Memory B cell (primary cell): ENCODE data around the gene CLDN6.

ENCODE experiments used
- ATAC-seq: fragments of 150-1000 bp; cut with Tn5 transposase; 2 replicates; pipeline ENCODE4 v1.10.0; 2021; ENCODE audit warnings: low read depth, mild to moderate bottlenecking, moderate library complexity
- DNase-seq, 2 donors: peaks; one replicate each; pipeline ENCODE4 v3.0.0; 2022; ENCODE audit warnings: low spot score in 2 of 2
- H3K27ac Mint-ChIP-seq: one replicate; pipeline ENCODE4 v1.8.0; 2022; ENCODE audit warnings: mild to moderate bottlenecking, moderate library complexity, mixed read lengths
- H3K27me3 Mint-ChIP-seq: one replicate; pipeline ENCODE4 v1.8.0; 2022; ENCODE audit warnings: mixed read lengths
- H3K36me3 Mint-ChIP-seq: one replicate; pipeline ENCODE4 v1.8.0; 2022; ENCODE audit warnings: mild to moderate bottlenecking, mixed read lengths
- H3K4me1 Mint-ChIP-seq: one replicate; pipeline ENCODE4 v1.8.0; 2022; ENCODE audit warnings: mixed read lengths
- H3K4me3 Mint-ChIP-seq: one replicate; pipeline ENCODE4 v1.8.0; 2022; ENCODE audit warnings: mild to moderate bottlenecking, moderate library complexity, mixed read lengths
- H3K9me3 Mint-ChIP-seq: one replicate; pipeline ENCODE4 v1.8.0; 2022; ENCODE audit warnings: mixed read lengths

The CLDN6 gene

GRCh38 chr16:2987286-2987685 lies 30.7 kb downstream of the CLDN6 start:
- Mint-ChIP-seq H3K27ac (no peak overlapping the region), H3K27me3 (peaks cover 9% of the 10 kb centered on the region), H3K4me1 (peaks cover 5% of the 10 kb centered on the region), H3K36me3 (no peaks in the 10 kb centered on the region), H3K9me3 (no peaks in the 10 kb centered on the region), H3K4me3 (no peak overlapping the region)
- ATAC-seq (no peak), DNase-seq (no peak)

GRCh38 chr16:2986623-2987188 lies 31.3 kb downstream of the CLDN6 start:
- Mint-ChIP-seq H3K9me3 (no peaks in the 10 kb centered on the region), H3K4me3 (no peak overlapping the region), H3K4me1 (peaks cover 7% of the 10 kb centered on the region), H3K27me3 (peaks cover 7% of the 10 kb centered on the region), H3K27ac (no peak overlapping the region), H3K36me3 (no peaks in the 10 kb centered on the region)
- ATAC-seq, result no peak
- no peak for DNase-seq

- H3K36me3 Mint-ChIP-seq, result no peaks in the 10 kb centered on the region
- no peak overlapping the region for H3K27ac Mint-ChIP-seq
- H3K4me1 Mint-ChIP-seq, result peaks cover 8% of the 10 kb centered on the region
- H3K4me3 Mint-ChIP-seq, result no peak overlapping the region
- ATAC-seq, result no peak
- H3K27me3 Mint-ChIP-seq, result peaks cover 7% of the 10 kb centered on the region
- no peaks in the 10 kb centered on the region for H3K9me3 Mint-ChIP-seq
- DNase-seq, result no peak
These were observed 32.1 kb downstream of the CLDN6 start for GRCh38 chr16:2985893-2986355.

- no peak for DNase-seq
- ATAC-seq, result no peak
- no peak overlapping the region for H3K27ac Mint-ChIP-seq
- no peaks in the 10 kb centered on the region for H3K36me3 Mint-ChIP-seq
- H3K9me3 Mint-ChIP-seq, result no peaks in the 10 kb centered on the region
- peaks cover 8% of the 10 kb centered on the region for H3K4me1 Mint-ChIP-seq
- H3K27me3 Mint-ChIP-seq, result peaks cover 7% of the 10 kb centered on the region
- no peak overlapping the region for H3K4me3 Mint-ChIP-seq
These were observed 32.5 kb downstream of the CLDN6 start for GRCh38 chr16:2985462-2985861.

- Mint-ChIP-seq H3K27ac (no peak overlapping the region), H3K9me3 (no peaks in the 10 kb centered on the region), H3K27me3 (peaks cover 5% of the 10 kb centered on the region), H3K4me3 (peak overlapping the region; percentile 53), H3K4me1 (peaks cover 8% of the 10 kb centered on the region), H3K36me3 (no peaks in the 10 kb centered on the region)
- ATAC-seq, result peak; percentile 37
- DNase-seq, result peak in 1 of 2 donors; percentile 62
These were observed 34.3 kb downstream of the CLDN6 start for GRCh38 chr16:2983706-2984136.

GRCh38 chr16:2982402-2982801 lies 35.6 kb downstream of the CLDN6 start:
- peaks cover 5% of the 10 kb centered on the region for H3K27me3 Mint-ChIP-seq
- H3K36me3 Mint-ChIP-seq, result no peaks in the 10 kb centered on the region
- no peak for DNase-seq
- ATAC-seq, result no peak
- H3K27ac Mint-ChIP-seq, result no peak overlapping the region
- peak overlapping the region; percentile 46 for H3K4me3 Mint-ChIP-seq
- peaks cover 8% of the 10 kb centered on the region for H3K4me1 Mint-ChIP-seq
- no peaks in the 10 kb centered on the region for H3K9me3 Mint-ChIP-seq

- DNase-seq (no peak), ATAC-seq (no peak)
- no peaks in the 10 kb centered on the region for H3K36me3 Mint-ChIP-seq
- peak overlapping the region; percentile 37 for H3K27ac Mint-ChIP-seq
- peaks cover 5% of the 10 kb centered on the region for H3K27me3 Mint-ChIP-seq
- H3K4me3 Mint-ChIP-seq, result peak overlapping the region; percentile 76
- H3K9me3 Mint-ChIP-seq, result no peaks in the 10 kb centered on the region
- peaks cover 8% of the 10 kb centered on the region for H3K4me1 Mint-ChIP-seq
These were observed 36.1 kb downstream of the CLDN6 start for GRCh38 chr16:2981899-2982250.

- Mint-ChIP-seq H3K9me3 (no peaks in the 10 kb centered on the region), H3K4me1 (peaks cover 8% of the 10 kb centered on the region), H3K4me3 (peak overlapping the region; percentile 76), H3K27me3 (peaks cover under 1% of the 10 kb centered on the region), H3K27ac (peak overlapping the region; percentile 37), H3K36me3 (no peaks in the 10 kb centered on the region)
- no peak for ATAC-seq
- DNase-seq, result no peak
These were observed 36.6 kb downstream of the CLDN6 start for GRCh38 chr16:2981177-2981898.

GRCh38 chr16:2980227-2981176 lies 37.5 kb downstream of the CLDN6 start, which contains the start of gene PKMYT1:
TSS of gene PKMYT1 (minus strand) at chr16:2980446. CDS start at chr16:2979657, 789 bp downstream.
- H3K4me1 Mint-ChIP-seq, result peaks cover 8% of the 10 kb centered on the region
- no peaks in the 10 kb centered on the region for H3K9me3 Mint-ChIP-seq

GRCh38 chr16:2979669-2980226 lies 38.2 kb downstream of the CLDN6 start:
- Mint-ChIP-seq H3K36me3 (no peaks in the 10 kb centered on the region), H3K27me3 (no peaks in the 10 kb centered on the region), H3K27ac (peak overlapping the region; percentile 81), H3K4me3 (peak overlapping the region; percentile 83), H3K4me1 (peaks cover 8% of the 10 kb centered on the region), H3K9me3 (no peaks in the 10 kb centered on the region)
- ATAC-seq (no peak), DNase-seq (no peak)

More at GRCh38 chr16:2980227-2981176, 37.5 kb downstream of the CLDN6 start, which contains the start of gene PKMYT1:
- Mint-ChIP-seq H3K27ac (peak within 1 kb of the TSS; percentile 81), H3K27me3 (no peaks in the 10 kb centered on the region), H3K36me3 (no peaks in the 10 kb centered on the region), H3K4me3 (peak within 1 kb of the TSS; percentile 83)
- DNase-seq, result peak; percentile 96 to 97
- ATAC-seq, result peak; percentile 91

GRCh38 chr16:2977440-2977839 lies 40.5 kb downstream of the CLDN6 start:
- Mint-ChIP-seq H3K9me3 (no peaks in the 10 kb centered on the region), H3K27me3 (no peaks in the 10 kb centered on the region), H3K4me3 (no peak overlapping the region), H3K4me1 (peaks cover 4% of the 10 kb centered on the region), H3K36me3 (no peaks in the 10 kb centered on the region), H3K27ac (no peak overlapping the region)
- no peak for DNase-seq
- no peak for ATAC-seq

GRCh38 chr16:2976673-2977072 lies 41.3 kb downstream of the CLDN6 start:
- Mint-ChIP-seq H3K27ac (no peak overlapping the region), H3K4me3 (no peak overlapping the region), H3K9me3 (no peaks in the 10 kb centered on the region), H3K4me1 (peaks cover under 1% of the 10 kb centered on the region), H3K36me3 (no peaks in the 10 kb centered on the region), H3K27me3 (peaks cover 4% of the 10 kb centered on the region)
- no peak for DNase-seq
- ATAC-seq, result no peak

- no peak for DNase-seq
- Mint-ChIP-seq H3K4me1 (peaks cover under 1% of the 10 kb centered on the region), H3K36me3 (no peaks in the 10 kb centered on the region), H3K27ac (no peak overlapping the region), H3K9me3 (no peaks in the 10 kb centered on the region), H3K27me3 (peaks cover 5% of the 10 kb centered on the region), H3K4me3 (no peak overlapping the region)
- ATAC-seq, result no peak
These were observed 41.8 kb downstream of the CLDN6 start for GRCh38 chr16:2976201-2976600.
